ENCODE measurements around the gene PROM1.
A peak's percentile ranks its signal among the peaks of the same experiment; 100 is the strongest.

The PROM1 gene

GRCh38 chr4:16023776-16024408 lies 59.9 kb downstream of the PROM1 start:
- no peak for DNase-seq

GRCh38 chr4:16021804-16022560 lies 61.8 kb downstream of the PROM1 start:
- no peak for DNase-seq

GRCh38 chr4:16019649-16020048 lies 64.2 kb downstream of the PROM1 start:
- peak; percentile 46 for DNase-seq

GRCh38 chr4:16018841-16019240 lies 65.0 kb downstream of the PROM1 start:
- DNase-seq = no peak

- no peak for DNase-seq
These were observed 65.7 kb downstream of the PROM1 start for GRCh38 chr4:16018061-16018676.

- no peak for DNase-seq
These were observed 67.3 kb downstream of the PROM1 start for GRCh38 chr4:16016536-16016935.

- DNase-seq = no peak
These were observed 72.7 kb downstream of the PROM1 start for GRCh38 chr4:16011173-16011572.

- DNase-seq = no peak
These were observed 74.7 kb downstream of the PROM1 start for GRCh38 chr4:16009153-16009552.

GRCh38 chr4:16007471-16008095 lies 76.2 kb downstream of the PROM1 start:
- no peak for DNase-seq

- DNase-seq = no peak
These were observed 76.9 kb downstream of the PROM1 start for GRCh38 chr4:16006771-16007446.

GRCh38 chr4:16005676-16006075 lies 78.1 kb downstream of the PROM1 start:
- no peak for DNase-seq

GRCh38 chr4:16001484-16001858 lies 82.4 kb downstream of the PROM1 start:
- peak; percentile 74 for DNase-seq

- DNase-seq = no peak
These were observed 82.9 kb downstream of the PROM1 start for GRCh38 chr4:16000708-16001483.

GRCh38 chr4:15996773-15997172 lies 87.0 kb downstream of the PROM1 start:
- no peak for DNase-seq

GRCh38 chr4:15995826-15996225 lies 88.0 kb downstream of the PROM1 start:
- no peak for DNase-seq

GRCh38 chr4:15992167-15992485 lies 91.7 kb downstream of the PROM1 start:
- DNase-seq = no peak

GRCh38 chr4:15990570-15991285 lies 93.1 kb downstream of the PROM1 start:
- DNase-seq = no peak

GRCh38 chr4:15989424-15989823 lies 94.4 kb downstream of the PROM1 start:
- DNase-seq = no peak

GRCh38 chr4:15988222-15988621 lies 95.6 kb downstream of the PROM1 start:
- DNase-seq = no peak

- no peak for DNase-seq
These were observed 96.9 kb downstream of the PROM1 start for GRCh38 chr4:15986907-15987306.

- no peak for DNase-seq
These were observed 100.2 kb downstream of the PROM1 start for GRCh38 chr4:15983610-15984009.
